Activated CD4-positive, alpha-beta memory T cell treated with anti-CD3 and anti-CD28 coated beads for 36 hours (primary cell): ENCODE measurements around the gene CNTNAP5. TPM values are rescaled to one million over a fixed set of nuclear protein-coding genes. Genes with fewer than 3 reads are reported as not detected.

Source experiments
- CTCF ChIA-PET: fragments of 350-600 bp; sonication (Branson Sonifier 250); formaldehyde crosslinking; loops from one replicate; lab custom pipeline; 2021; ENCODE audit warnings: antibody characterized with exemption, inconsistent platforms; lab: Charles Lee
- POLR2A ChIA-PET: fragments of 350-600 bp; sonication (Branson Sonifier 250); formaldehyde crosslinking; loops from one replicate; lab custom pipeline; 2021; ENCODE audit warnings: antibody characterized with exemption; lab: Charles Lee
- DNase-seq: peaks from one replicate; pipeline ENCODE4 v3.0.0-alpha.2; 2020
- H3K27ac Mint-ChIP-seq: one replicate; pipeline ENCODE4 v1.8.0; 2021; ENCODE audit warnings: mixed read lengths
- H3K27me3 Mint-ChIP-seq: one replicate; pipeline ENCODE4 v1.8.0; 2021; ENCODE audit warnings: mixed read lengths
- H3K36me3 Mint-ChIP-seq: one replicate; pipeline ENCODE4 v1.8.0; 2021; ENCODE audit warnings: mixed read lengths
- H3K4me1 Mint-ChIP-seq: one replicate; pipeline ENCODE4 v1.8.0; 2021; ENCODE audit warnings: low read depth, mixed read lengths
- H3K4me3 Mint-ChIP-seq: one replicate; pipeline ENCODE4 v1.8.0; 2021; ENCODE audit warnings: mild to moderate bottlenecking, mixed read lengths
- H3K9me3 Mint-ChIP-seq: one replicate; pipeline ENCODE4 v1.8.0; 2021; ENCODE audit warnings: mixed read lengths
- intact Hi-C: fragments of 100-400 bp; cut with micrococcal nuclease; formaldehyde crosslinking; loops from one replicate; pipeline ENCODE4 v1.15.1; 2023
- total RNA-seq, 2 experiments: library from RNA; stranded (reverse); gene quantifications; one replicate each; pipeline ENCODE4 v1.2.3, GENCODE V29; 2021

The CNTNAP5 gene
- not detected for total RNA-seq

DNA sequence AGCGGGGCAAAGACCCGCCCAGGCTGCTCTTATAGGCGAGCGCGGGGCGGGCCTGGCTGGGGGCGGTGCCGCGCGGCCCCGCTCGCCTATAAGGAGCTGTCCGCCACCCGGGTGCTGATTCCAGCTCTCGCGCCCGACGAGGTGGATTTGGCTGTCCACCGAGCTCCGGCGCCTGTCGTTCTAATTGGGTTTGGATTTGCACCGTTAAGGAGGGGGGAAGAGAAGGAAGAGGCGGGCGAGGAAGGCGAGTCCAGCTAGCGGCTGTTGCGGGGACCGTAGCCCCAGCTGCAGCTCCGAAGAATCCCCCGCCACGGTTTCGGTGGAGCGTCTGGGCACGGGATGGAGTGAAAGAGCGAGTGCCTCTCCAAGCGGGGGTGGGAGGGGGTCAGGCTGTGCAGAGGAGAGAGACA is at the start of gene CNTNAP5:
CNTNAP5 (plus strand) TSS at position 117 of the 410 bp plus-strand sequence. CDS start 364 bp downstream, outside the sequence.
- Mint-ChIP-seq H3K27ac (no peak within 1 kb of the TSS), H3K9me3 (peaks cover 5% of the 10 kb centered on the region), H3K36me3 (peaks cover 5% of the 10 kb centered on the region), H3K4me3 (no peak within 1 kb of the TSS), H3K27me3 (peaks cover 23% of the 10 kb centered on the region), H3K4me1 (no peaks in the 10 kb centered on the region)
- POLR2A ChIA-PET, result no interaction called here
- CTCF ChIA-PET, result no interaction called here
- DNase-seq, result peak; percentile 20
- intact Hi-C loops, result no loop called here

- no peaks in the 10 kb centered on the region for H3K4me1 Mint-ChIP-seq
- H3K9me3 Mint-ChIP-seq, result peaks cover 22% of the 10 kb centered on the region
- no peak for DNase-seq
- POLR2A ChIA-PET, result no interaction called here
- intact Hi-C loops, result no loop called here
- no peaks in the 10 kb centered on the region for H3K36me3 Mint-ChIP-seq
- no peaks in the 10 kb centered on the region for H3K27me3 Mint-ChIP-seq
- no peak overlapping the region for H3K27ac Mint-ChIP-seq
- CTCF ChIA-PET, result no interaction called here
- H3K4me3 Mint-ChIP-seq, result no peak overlapping the region
Measured at GRCh38 chr2:123976054-123976648, 48.9 kb upstream of the CNTNAP5 start.

GRCh38 chr2:123993728-123994323 is 31.3 kb upstream of the CNTNAP5 start:
- H3K4me1 Mint-ChIP-seq, result peaks cover 4% of the 10 kb centered on the region
- ChIA-PET CTCF (interaction anchor here (1.4 kb wide), 1 partner anchor 10 kb away, joined by 5 read pairs; no protein-coding TSS in a partner anchor), POLR2A (no interaction called here)
- H3K9me3 Mint-ChIP-seq, result peaks cover 5% of the 10 kb centered on the region
- no peaks in the 10 kb centered on the region for H3K27me3 Mint-ChIP-seq
- DNase-seq, result peak; percentile 11
- intact Hi-C loops, result no loop called here
- no peak overlapping the region for H3K27ac Mint-ChIP-seq
- H3K4me3 Mint-ChIP-seq, result no peak overlapping the region
- H3K36me3 Mint-ChIP-seq, result no peaks in the 10 kb centered on the region

DNA sequence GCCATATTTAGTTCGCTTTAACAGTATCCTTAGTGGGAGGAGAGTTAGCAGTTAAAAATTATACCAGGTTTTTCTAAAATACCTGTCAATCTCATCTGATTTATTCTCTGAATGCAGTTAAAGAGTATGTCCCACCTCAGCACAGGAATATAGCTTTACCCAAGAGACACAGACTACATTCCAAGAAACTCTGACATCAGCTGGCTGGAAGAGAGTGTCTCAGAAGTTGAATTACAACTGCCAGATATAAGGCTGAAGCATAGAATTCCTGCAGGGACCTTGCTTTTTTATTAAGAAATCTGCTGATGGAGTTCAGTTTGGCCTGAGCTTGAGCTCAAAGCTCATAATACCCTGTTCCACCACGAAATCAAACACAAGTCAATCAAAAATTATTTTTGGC is 25.4 kb upstream of the CNTNAP5 start:
- Mint-ChIP-seq H3K9me3 (peaks cover 6% of the 10 kb centered on the region), H3K27me3 (no peaks in the 10 kb centered on the region), H3K4me1 (no peaks in the 10 kb centered on the region), H3K4me3 (no peak overlapping the region), H3K27ac (no peak overlapping the region), H3K36me3 (no peaks in the 10 kb centered on the region)
- DNase-seq, result no peak
- intact Hi-C loops, result no loop called here
- CTCF ChIA-PET, result no interaction called here
- POLR2A ChIA-PET, result no interaction called here

- Mint-ChIP-seq H3K9me3 (peaks cover 4% of the 10 kb centered on the region), H3K4me3 (no peak overlapping the region), H3K27ac (no peak overlapping the region), H3K4me1 (no peaks in the 10 kb centered on the region), H3K36me3 (no peaks in the 10 kb centered on the region), H3K27me3 (no peaks in the 10 kb centered on the region)
- intact Hi-C loops, result no loop called here
- CTCF ChIA-PET, result no interaction called here
- no peak for DNase-seq
- POLR2A ChIA-PET, result no interaction called here
Measured at GRCh38 chr2:124001696-124002430, 23.2 kb upstream of the CNTNAP5 start.

- POLR2A ChIA-PET, result no interaction called here
Measured at GRCh38 chr2:124018890-124019289, 6.2 kb upstream of the CNTNAP5 start.

DNA sequence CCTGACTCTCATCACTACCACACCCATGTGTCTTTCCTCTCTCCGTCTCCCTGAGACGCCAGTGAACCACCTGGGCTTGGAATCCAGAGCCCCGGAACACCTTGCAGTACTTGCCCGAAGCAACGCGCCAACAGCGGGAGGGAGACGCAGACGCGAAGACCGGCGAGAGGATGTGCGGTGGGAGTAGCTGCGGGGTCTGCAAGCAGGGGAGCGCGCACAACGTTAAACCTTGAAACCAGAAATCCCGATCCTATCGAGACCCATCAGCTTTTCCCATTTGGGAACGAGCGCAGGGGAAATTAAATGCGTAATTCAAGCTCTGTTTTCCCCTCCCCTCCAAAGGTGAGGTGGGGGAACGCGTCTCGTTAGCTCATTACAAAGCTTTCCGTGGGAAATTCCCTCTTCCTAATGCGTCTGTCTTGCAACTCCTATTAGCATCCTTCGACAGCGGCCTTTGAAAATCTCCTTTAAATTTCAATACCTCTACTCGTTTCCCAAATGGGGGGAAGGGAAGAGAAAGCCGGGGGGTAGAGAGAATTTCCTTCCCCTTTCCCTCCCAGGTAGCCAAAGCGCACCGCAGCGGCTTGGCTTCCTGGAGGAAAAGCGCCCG is 421 bp upstream of the CNTNAP5 start:
- Mint-ChIP-seq H3K9me3 (peaks cover 5% of the 10 kb centered on the region), H3K27ac (no peak overlapping the region), H3K4me1 (no peaks in the 10 kb centered on the region), H3K4me3 (no peak overlapping the region), H3K36me3 (peaks cover 5% of the 10 kb centered on the region), H3K27me3 (peaks cover 23% of the 10 kb centered on the region)
- POLR2A ChIA-PET, result no interaction called here
- intact Hi-C loops, result no loop called here
- DNase-seq, result no peak
- CTCF ChIA-PET, result interaction anchor here (1.0 kb wide), 1 partner anchor 17 kb away, joined by 3 read pairs; no protein-coding TSS in a partner anchor

More at GRCh38 chr2:124018890-124019289, 6.2 kb upstream of the CNTNAP5 start:
- no peaks in the 10 kb centered on the region for H3K36me3 Mint-ChIP-seq
- H3K9me3 Mint-ChIP-seq, result peaks cover 1% of the 10 kb centered on the region
- H3K27me3 Mint-ChIP-seq, result peaks cover under 1% of the 10 kb centered on the region
- H3K4me1 Mint-ChIP-seq, result no peaks in the 10 kb centered on the region
- CTCF ChIA-PET, result no interaction called here
- no peak overlapping the region for H3K4me3 Mint-ChIP-seq
- DNase-seq, result no peak
- no peak overlapping the region for H3K27ac Mint-ChIP-seq
- intact Hi-C loops, result no loop called here

DNA sequence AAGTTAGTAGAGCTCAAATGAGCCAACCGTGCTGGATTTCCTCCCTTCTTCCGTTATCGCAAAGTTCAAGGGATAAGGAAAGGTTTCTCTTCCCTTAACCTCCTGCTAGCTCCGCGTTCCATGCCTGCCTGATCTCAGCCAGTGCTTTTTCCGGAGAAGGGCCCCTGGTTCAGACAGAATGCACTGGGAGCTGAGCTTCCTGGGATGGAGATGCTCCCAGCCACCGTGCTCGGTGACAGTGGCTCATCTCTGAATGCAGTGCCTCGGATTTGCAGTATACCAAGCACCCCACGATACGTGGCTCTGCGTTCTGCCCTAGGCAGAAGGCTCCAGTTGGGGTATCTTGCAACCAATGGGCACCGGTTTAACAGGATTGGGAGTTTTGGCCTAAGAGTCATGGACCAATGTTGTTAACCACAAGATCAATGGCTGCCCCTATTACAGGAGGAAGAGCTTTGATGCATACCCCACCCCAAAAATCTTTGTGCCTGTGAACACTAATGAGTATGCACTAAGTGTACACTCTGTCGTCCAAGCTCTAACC is 876 bp downstream of the CNTNAP5 start:
- Mint-ChIP-seq H3K27me3 (peaks cover 23% of the 10 kb centered on the region), H3K27ac (no peak overlapping the region), H3K4me3 (no peak overlapping the region), H3K36me3 (peaks cover 5% of the 10 kb centered on the region), H3K4me1 (no peaks in the 10 kb centered on the region), H3K9me3 (peaks cover 5% of the 10 kb centered on the region)
- intact Hi-C loops, result no loop called here
- DNase-seq, result no peak
- POLR2A ChIA-PET, result no interaction called here
- CTCF ChIA-PET, result interaction anchor here (0.5 kb wide), 1 partner anchor 844 kb away, joined by 4 read pairs; no protein-coding TSS in a partner anchor

- Mint-ChIP-seq H3K9me3 (peaks cover 5% of the 10 kb centered on the region), H3K36me3 (peaks cover 5% of the 10 kb centered on the region), H3K4me3 (no peak overlapping the region), H3K27me3 (peaks cover 23% of the 10 kb centered on the region), H3K27ac (no peak overlapping the region), H3K4me1 (no peaks in the 10 kb centered on the region)
- ChIA-PET CTCF (interaction anchor here (0.5 kb wide), 1 partner anchor 844 kb away, joined by 4 read pairs; no protein-coding TSS in a partner anchor), POLR2A (no interaction called here)
- no peak for DNase-seq
- intact Hi-C loops, result no loop called here
Measured at GRCh38 chr2:124026503-124026902, 1.4 kb downstream of the CNTNAP5 start.

- no peak for DNase-seq
- CTCF ChIA-PET, result no interaction called here
Measured at GRCh38 chr2:124027182-124027581, 2.1 kb downstream of the CNTNAP5 start.

DNA sequence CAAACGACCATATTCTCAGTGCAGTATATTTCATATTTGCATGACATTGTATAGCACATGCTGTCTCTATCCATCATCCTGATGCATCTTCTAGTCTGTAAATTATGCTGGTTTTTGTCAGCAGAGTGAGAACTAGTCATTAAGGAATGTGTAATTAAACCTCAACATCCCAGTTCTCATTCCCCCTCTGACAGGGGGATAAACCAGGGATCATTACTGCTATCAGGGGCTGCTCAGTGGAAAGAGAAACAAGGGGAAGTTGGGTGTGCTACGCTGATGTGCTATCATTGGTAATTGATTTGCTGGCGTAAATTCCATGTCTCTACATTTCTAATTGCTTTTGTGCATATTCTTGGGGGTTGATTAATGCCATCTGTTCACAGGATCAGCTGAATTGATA is 7.7 kb downstream of the CNTNAP5 start:
- no peak for DNase-seq
- H3K9me3 Mint-ChIP-seq, result peaks cover 12% of the 10 kb centered on the region
- ChIA-PET POLR2A (no interaction called here), CTCF (no interaction called here)
- H3K27me3 Mint-ChIP-seq, result no peaks in the 10 kb centered on the region
- intact Hi-C loops, result no loop called here
- no peaks in the 10 kb centered on the region for H3K36me3 Mint-ChIP-seq
- H3K4me3 Mint-ChIP-seq, result no peak overlapping the region
- H3K4me1 Mint-ChIP-seq, result no peaks in the 10 kb centered on the region
- H3K27ac Mint-ChIP-seq, result no peak overlapping the region

More at GRCh38 chr2:124027182-124027581, 2.1 kb downstream of the CNTNAP5 start:
- intact Hi-C loops, result no loop called here
- Mint-ChIP-seq H3K9me3 (peaks cover 5% of the 10 kb centered on the region), H3K4me3 (no peak overlapping the region), H3K27me3 (peaks cover 23% of the 10 kb centered on the region), H3K36me3 (peaks cover 5% of the 10 kb centered on the region), H3K4me1 (no peaks in the 10 kb centered on the region), H3K27ac (no peak overlapping the region)
- POLR2A ChIA-PET, result no interaction called here

DNA sequence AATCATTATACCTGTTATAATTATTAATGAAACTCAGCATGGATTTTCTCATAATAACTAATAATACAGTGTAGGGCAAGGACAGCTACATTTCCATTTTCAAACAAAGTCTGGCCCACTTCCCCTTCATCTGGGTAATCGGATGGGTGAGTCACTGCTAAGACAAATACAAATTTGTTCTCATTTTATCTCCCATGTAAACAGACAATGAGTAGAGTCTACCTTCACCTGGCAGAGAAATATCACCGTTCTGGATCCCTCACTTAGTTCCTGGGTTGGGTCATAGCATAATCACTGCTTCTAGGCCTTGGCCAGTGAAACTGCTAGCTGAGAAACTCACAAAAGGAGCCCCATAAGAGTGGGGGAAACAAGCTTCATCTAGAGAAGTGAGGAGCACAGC is 9.2 kb downstream of the CNTNAP5 start:
- Mint-ChIP-seq H3K27me3 (no peaks in the 10 kb centered on the region), H3K4me3 (no peak overlapping the region), H3K27ac (no peak overlapping the region), H3K9me3 (peaks cover 14% of the 10 kb centered on the region), H3K36me3 (no peaks in the 10 kb centered on the region), H3K4me1 (no peaks in the 10 kb centered on the region)
- no peak for DNase-seq
- ChIA-PET POLR2A (no interaction called here), CTCF (interaction anchor here (0.6 kb wide), 1 partner anchor 39 kb away, joined by 3 read pairs; no protein-coding TSS in a partner anchor)
- intact Hi-C loops, result no loop called here
